OCI-LY1 (cell line): ENCODE measurements around the gene ELOA.

Source experiments
- EZH2 ChIP-seq: fragments of 200-600 bp; sonication (generic), shearing (Covaris generic); IDR thresholded peaks from 2 replicates; pipeline ENCODE4 v1.8.0; 2017; ENCODE audit warnings: borderline replicate concordance, mixed run types, mild to moderate bottlenecking, antibody characterized with exemption, low read length, moderate library complexity, mixed read lengths
- TF ChIP-seq, protein P1 (sequence below): fragments of 200-600 bp; sonication (generic), shearing (Covaris generic); IDR thresholded peaks from 2 replicates; pipeline ENCODE4 v1.5.1; 2017; ENCODE audit warnings: mild to moderate bottlenecking, antibody characterized with exemption, low read length, moderate library complexity, mixed read lengths

DNA sequence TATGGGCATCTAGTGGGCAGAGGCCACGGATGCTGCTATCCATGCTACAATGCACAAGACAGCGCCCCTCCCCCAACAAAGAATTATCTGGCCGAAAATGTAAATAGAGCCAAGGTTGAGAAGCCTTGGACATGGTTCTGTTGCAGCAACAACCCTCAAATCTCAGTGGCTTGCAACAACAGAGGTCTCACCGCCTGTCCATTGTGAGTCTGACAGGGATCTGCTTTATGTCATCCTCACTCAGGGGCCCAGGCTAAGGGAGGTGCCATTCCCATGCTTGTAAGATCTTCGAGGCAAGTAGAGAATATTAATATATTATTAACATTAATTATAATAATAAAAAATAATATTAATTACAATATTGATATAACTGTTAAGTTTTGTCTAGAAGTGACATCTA, 25.5 kb downstream of the ELOA start:
- TF ChIP-seq, protein P1, sequence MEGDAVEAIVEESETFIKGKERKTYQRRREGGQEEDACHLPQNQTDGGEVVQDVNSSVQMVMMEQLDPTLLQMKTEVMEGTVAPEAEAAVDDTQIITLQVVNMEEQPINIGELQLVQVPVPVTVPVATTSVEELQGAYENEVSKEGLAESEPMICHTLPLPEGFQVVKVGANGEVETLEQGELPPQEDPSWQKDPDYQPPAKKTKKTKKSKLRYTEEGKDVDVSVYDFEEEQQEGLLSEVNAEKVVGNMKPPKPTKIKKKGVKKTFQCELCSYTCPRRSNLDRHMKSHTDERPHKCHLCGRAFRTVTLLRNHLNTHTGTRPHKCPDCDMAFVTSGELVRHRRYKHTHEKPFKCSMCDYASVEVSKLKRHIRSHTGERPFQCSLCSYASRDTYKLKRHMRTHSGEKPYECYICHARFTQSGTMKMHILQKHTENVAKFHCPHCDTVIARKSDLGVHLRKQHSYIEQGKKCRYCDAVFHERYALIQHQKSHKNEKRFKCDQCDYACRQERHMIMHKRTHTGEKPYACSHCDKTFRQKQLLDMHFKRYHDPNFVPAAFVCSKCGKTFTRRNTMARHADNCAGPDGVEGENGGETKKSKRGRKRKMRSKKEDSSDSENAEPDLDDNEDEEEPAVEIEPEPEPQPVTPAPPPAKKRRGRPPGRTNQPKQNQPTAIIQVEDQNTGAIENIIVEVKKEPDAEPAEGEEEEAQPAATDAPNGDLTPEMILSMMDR, result no peak
- TF ChIP-seq EZH2, result no peak
